ENCODE measurements around the gene HVCN1. TPM values are rescaled to one million over a fixed set of nuclear protein-coding genes. Genes with fewer than 3 reads are reported as not detected.

The HVCN1 gene
- total and polyA plus RNA-seq, 2 of the 8 experiments (the other 6 are each of a cell fraction or from before 2014, with no cell fraction given) = 5.8 to 11.2 TPM

- H3K79me2 ChIP-seq (ENCODE audit: control insufficient read depth in 1 of 2, insufficient read depth in 2 of 2, low read length in 2 of 2) = no peaks in the 10 kb centered on the region
- CTCF ChIA-PET (ENCODE audit: partially characterized antibody) = interaction anchor here (0.7 to 1.6 kb wide), 12 partner anchors 10 to 188 kb away, joined by 3 to 5 read pairs (median 3); no protein-coding TSS in a partner anchor
- 90% methylated on average over 28 of the region's 28 CpGs; no CpG with 5 or more reads in 1 of the 2 experiments for WGBS, 2 experiments (ENCODE audit: extremely low coverage in 1 of 2, insufficient coverage in 1 of 2, insufficient read length in 1 of 2, insufficient replicate concordance in 2 of 2, low coverage in 1 of 2, low lambda C conversion rate in 2 of 2, missing lambda C conversion rate in 1 of 2)
Observed at GRCh38 chr12:110699591-110700445, 10.9 kb upstream of the HVCN1 start.

More at GRCh38 chr12:110699591-110700445, 10.9 kb upstream of the HVCN1 start:
- H3K23me2 ChIP-seq (ENCODE audit: low read depth, low read length) = no peaks in the 10 kb centered on the region
- H3K4me3 ChIP-seq (ENCODE audit: extremely low read depth in 1 of 4, insufficient read depth in 2 of 4, low read depth in 3 of 4, low read length in 4 of 4) = no peak overlapping the region
- no peak overlapping the region for H3K23ac ChIP-seq (ENCODE audit: insufficient read length)
- no peak overlapping the region for H3K4me2 ChIP-seq (ENCODE audit: insufficient read depth in 1 of 2, low read depth in 2 of 2, low read length in 2 of 2)
- no peaks in the 10 kb centered on the region for H3K79me1 ChIP-seq (ENCODE audit: low read depth, low read length)
- DNase-seq (ENCODE audit: low read depth in 1 of 2, low spot score in 2 of 2) (no peak), FAIRE-seq (no peak)
- peak overlapping the region; percentile 23 for H4K8ac ChIP-seq (ENCODE audit: extremely low read depth, insufficient read depth, low read length)
- POLR2A ChIA-PET (ENCODE audit: partially characterized antibody) = interaction anchor here (0.6 to 2.8 kb wide), 4 partner anchors 10 to 231 kb away, joined by 3 to 7 read pairs (median 3); partner anchors contain the start of gene FAM216A
- H4K5ac ChIP-seq (ENCODE audit: insufficient read length, low read depth, low read length) = no peak overlapping the region
- no peaks in the 10 kb centered on the region for H3K9me3 ChIP-seq (ENCODE audit: insufficient read depth in 2 of 2, low read depth in 1 of 2, low read length in 1 of 2)
- H2BK12ac ChIP-seq (ENCODE audit: low read depth, low read length) = peak overlapping the region; percentile 53; the same call in 1 of the 2 replicates
- peaks cover 0 to 3% (median 0%) of the 10 kb centered on the region in 4 experiments; a peak in 1 of 7 replicates for H3K4me1 ChIP-seq (replicated peaks in 1 of 4; ENCODE audit: control insufficient read depth in 3 of 4, insufficient read depth in 4 of 4, low read length in 3 of 4)
- TF ChIP-seq CTCF (IDR thresholded peaks at IDR 0.05; ENCODE audit: control extremely low read depth in 1 of 3, insufficient read depth in 1 of 3, low read depth in 1 of 3, low read length in 3 of 3) (peak; percentile 43 to 62 (median 58)), RAD21 (IDR thresholded peaks at IDR 0.05 in 1 of 2, conservative IDR thresholded peaks at IDR 0.05 in 1 of 2; ENCODE audit: low read depth in 2 of 2, low read length in 2 of 2) (peak; percentile 53 to 58), MAX (IDR thresholded peaks at IDR 0.05) (peak; percentile 44; the same call in 1 of the 2 replicates), POLR2A (IDR thresholded peaks at IDR 0.05; ENCODE audit: control extremely low read depth in 1 of 2, low read depth in 2 of 2, low read length in 2 of 2) (no peak), KDM1A (IDR thresholded peaks at IDR 0.05; ENCODE audit: borderline replicate concordance, low read length) (no peak)
- no peaks in the 10 kb centered on the region for H3K36me3 ChIP-seq (ENCODE audit: control insufficient read depth in 2 of 4, insufficient read depth in 4 of 4, low read length in 3 of 4)
- H3K9ac ChIP-seq (replicated peaks in 1 of 4; ENCODE audit: extremely low read depth in 1 of 4, low read depth in 3 of 4, low read length in 3 of 4) = no peak overlapping the region
- 0 out of 2 replicates have a peak overlapping the region, but pooled peaks have one; percentile 26 for H2AK5ac ChIP-seq (ENCODE audit: low read depth, low read length)
- H4K91ac ChIP-seq (replicated peaks; ENCODE audit: insufficient read length, low read length) = no peak overlapping the region
- no peak overlapping the region for H2BK5ac ChIP-seq (ENCODE audit: low read depth, low read length)
- H2BK20ac ChIP-seq (ENCODE audit: low read length) = no peak overlapping the region
- no peaks in the 10 kb centered on the region; a peak in 1 of 7 replicates for H3K27me3 ChIP-seq (replicated peaks in 1 of 4; ENCODE audit: control insufficient read depth in 3 of 4, extremely low read depth in 1 of 4, insufficient read depth in 3 of 4, low read length in 3 of 4)
- H3K14ac ChIP-seq (ENCODE audit: insufficient read length) = no peak overlapping the region
- H3K27ac ChIP-seq (ENCODE audit: low read depth, low read length) = no peak overlapping the region
- no peak overlapping the region for H2BK120ac ChIP-seq (replicated peaks; ENCODE audit: low read depth, low read length)
- no peak overlapping the region for H2BK15ac ChIP-seq (ENCODE audit: low read length)
- H3K18ac ChIP-seq (ENCODE audit: extremely low read depth, low read length) = no peak overlapping the region
- no peaks in the 10 kb centered on the region for H4K20me1 ChIP-seq (replicated peaks in 1 of 2; ENCODE audit: control insufficient read depth in 1 of 2, insufficient read depth in 2 of 2, low read length in 2 of 2)
- H2AFZ ChIP-seq (ENCODE audit: low read length) = no peak overlapping the region; the same call in 1 of the 2 replicates
- no peak overlapping the region for H3K4ac ChIP-seq (replicated peaks; ENCODE audit: insufficient read length, low read depth, low read length)
- H3K56ac ChIP-seq (replicated peaks; ENCODE audit: insufficient read length, low read depth, low read length) = no peak overlapping the region

Data from H1 (cell line).